Stomach (tissue), 4 donors: ENCODE measurements around the gene FADS6.

Source experiments
- POLR2A ChIP-seq, 4 donors: fragments of 450-650 bp; IDR thresholded peaks; one replicate each; pipeline ENCODE4 v1.6.1; 2016; ENCODE audit warnings: antibody characterized with exemption in 4 of 4, control low read depth in 2 of 4, mild to moderate bottlenecking in 1 of 4, moderate library complexity in 1 of 4
- TF ChIP-seq, protein P1 (sequence below), 7 experiments: fragments of 450-650 bp in 4 of 7; fragments of 200-600 bp in 3 of 7; sonication (generic) in 3 of 7; IDR thresholded peaks; one replicate each; pipeline ENCODE4 v1.5.1; 2016 to 2019; ENCODE audit warnings: antibody characterized with exemption in 7 of 7, control low read depth in 2 of 7, mild to moderate bottlenecking in 1 of 7

- TF ChIP-seq, protein P1, sequence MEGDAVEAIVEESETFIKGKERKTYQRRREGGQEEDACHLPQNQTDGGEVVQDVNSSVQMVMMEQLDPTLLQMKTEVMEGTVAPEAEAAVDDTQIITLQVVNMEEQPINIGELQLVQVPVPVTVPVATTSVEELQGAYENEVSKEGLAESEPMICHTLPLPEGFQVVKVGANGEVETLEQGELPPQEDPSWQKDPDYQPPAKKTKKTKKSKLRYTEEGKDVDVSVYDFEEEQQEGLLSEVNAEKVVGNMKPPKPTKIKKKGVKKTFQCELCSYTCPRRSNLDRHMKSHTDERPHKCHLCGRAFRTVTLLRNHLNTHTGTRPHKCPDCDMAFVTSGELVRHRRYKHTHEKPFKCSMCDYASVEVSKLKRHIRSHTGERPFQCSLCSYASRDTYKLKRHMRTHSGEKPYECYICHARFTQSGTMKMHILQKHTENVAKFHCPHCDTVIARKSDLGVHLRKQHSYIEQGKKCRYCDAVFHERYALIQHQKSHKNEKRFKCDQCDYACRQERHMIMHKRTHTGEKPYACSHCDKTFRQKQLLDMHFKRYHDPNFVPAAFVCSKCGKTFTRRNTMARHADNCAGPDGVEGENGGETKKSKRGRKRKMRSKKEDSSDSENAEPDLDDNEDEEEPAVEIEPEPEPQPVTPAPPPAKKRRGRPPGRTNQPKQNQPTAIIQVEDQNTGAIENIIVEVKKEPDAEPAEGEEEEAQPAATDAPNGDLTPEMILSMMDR (IDR thresholded peaks at IDR 0.05): no peak
- no peak for TF ChIP-seq POLR2A (IDR thresholded peaks at IDR 0.05)
These were observed 9.6 kb upstream of the FADS6 start for GRCh38 chr17:74903034-74903433.
